Breast epithelium (tissue), 3 donors: ENCODE results near the gene CLTRN.

ENCODE experiments used
- CTCF ChIP-seq, 3 donors: fragments of 450-650 bp; IDR thresholded peaks; one replicate each; pipeline ENCODE4 v1.5.1; 2016 to 2017; ENCODE audit warnings: antibody characterized with exemption in 3 of 3, mild to moderate bottlenecking in 3 of 3, moderate library complexity in 3 of 3
- POLR2A ChIP-seq: fragments of 450-650 bp; IDR thresholded peaks from one replicate; pipeline ENCODE4 v1.6.1; 2016; ENCODE audit warnings: antibody characterized with exemption, mild to moderate bottlenecking, moderate library complexity
- POLR2AphosphoS5 ChIP-seq, 3 donors: sonication (generic); formaldehyde crosslinking; IDR thresholded peaks; one replicate each; pipeline ENCODE4 v1.6.1; 2017; ENCODE audit warnings: antibody characterized with exemption in 3 of 3

DNA sequence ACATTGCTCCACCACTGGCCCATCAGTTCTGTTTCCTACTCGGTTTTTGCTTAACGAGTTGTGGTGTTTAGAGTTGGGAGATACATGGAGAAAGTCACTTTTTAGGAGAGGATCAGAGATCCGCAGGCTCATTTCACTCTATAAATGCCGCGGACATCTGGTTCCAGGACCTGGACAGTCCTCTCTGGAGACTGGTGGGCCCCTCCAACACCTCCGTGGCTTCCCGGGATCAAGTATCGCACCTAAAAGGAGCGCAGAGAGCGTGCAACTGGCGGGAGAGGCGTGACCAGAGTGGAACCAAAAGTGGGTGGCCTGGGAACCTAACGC, 9.9 kb upstream of the CLTRN start:
- TF ChIP-seq CTCF (IDR thresholded peaks at IDR 0.05) (no peak), POLR2A (no peak), POLR2AphosphoS5 (IDR thresholded peaks at IDR 0.05) (no peak)
